Activated T-helper 1 cell treated with anti-CD3 and anti-CD28 coated beads, Interleukin-12 subunit alpha, Interleukin-12 subunit beta, Interleukin-2, Interleukin-4 antibody, amounts not matched to agents 30 ng/mL and 10 ng/mL and 1 ng/mL, durations not matched to agents 14 hours and 24 hours and 36 hours (primary cell): ENCODE results near the gene HHIPL1. TPM values are rescaled to one million over a fixed set of nuclear protein-coding genes. Genes with fewer than 3 reads are reported as not detected.

ENCODE experiments used
- total RNA-seq: library from RNA; stranded (reverse); gene quantifications from 2 replicates; pipeline ENCODE4 v1.2.3, GENCODE V29; 2022

Gene HHIPL1
- total RNA-seq, 1 donor from 2014 or later: not detected

Other genes with a start within 250 kb of the HHIPL1 start
- 60.6 and 61.7 TPM in 2 replicates for gene SETD3, start 164.3 kb upstream of the HHIPL1 start, total RNA-seq
- gene CCNK, start 163.7 kb upstream of the HHIPL1 start, total RNA-seq: 80.8 and 87.1 TPM in 2 replicates
- gene CCDC85C, start 40.9 kb upstream of the HHIPL1 start, total RNA-seq: 7.4 and 7.6 TPM in 2 replicates
- gene CYP46A1, start 39.2 kb downstream of the HHIPL1 start, total RNA-seq: 0.27 TPM in 1 of 2 replicates, not detected in the other
- gene EML1, start 148.3 kb downstream of the HHIPL1 start, total RNA-seq: 0.76 and 0.91 TPM in 2 replicates